Vagina (tissue), 2 donors: ENCODE data around the gene RNF187. TPM values are rescaled to one million over a fixed set of nuclear protein-coding genes. Genes with fewer than 3 reads are reported as not detected.

Experiments used
- DNase-seq, 2 donors: peaks; one replicate each; pipeline ENCODE4 v3.0.0-alpha.2; 2017; ENCODE audit errors: extremely low spot score in 2 of 2
- H3K27ac ChIP-seq: fragments of 200-600 bp; sonication (generic); one replicate; pipeline ENCODE4 v1.5.1; 2019
- H3K27me3 ChIP-seq: fragments of 200-600 bp; sonication (generic); one replicate; pipeline ENCODE4 v1.5.1; 2019
- H3K36me3 ChIP-seq, 2 donors: fragments of 200-600 bp; sonication (generic); one replicate each; pipeline ENCODE4 v1.5.1; 2017 to 2019
- H3K4me1 ChIP-seq: fragments of 200-600 bp; sonication (generic); one replicate; pipeline ENCODE4 v1.5.1; 2019
- H3K4me3 ChIP-seq, 2 donors: fragments of 200-600 bp; sonication (generic); 1 replicate in 1 of 2; 2 replicates in 1 of 2; pipeline ENCODE4 v1.5.1; 2016 to 2019
- H3K9me3 ChIP-seq: fragments of 200-600 bp; sonication (generic); one replicate; pipeline ENCODE4 v1.5.1; 2019
- CTCF ChIP-seq, 3 experiments: fragments of 450-650 bp in 2 of 3; fragments of 200-600 bp in 1 of 3; sonication (generic) in 1 of 3; IDR thresholded peaks; one replicate each; pipeline ENCODE4 v1.5.1; 2017 to 2019; ENCODE audit warnings: antibody characterized with exemption in 3 of 3, mild to moderate bottlenecking in 2 of 3, moderate library complexity in 2 of 3
- POLR2A ChIP-seq, 2 donors: fragments of 450-650 bp; IDR thresholded peaks; one replicate each; pipeline ENCODE4 v1.6.1; 2017; ENCODE audit warnings: antibody characterized with exemption in 2 of 2, mild to moderate bottlenecking in 2 of 2, moderate library complexity in 2 of 2
- POLR2AphosphoS5 ChIP-seq, 2 donors: sonication (generic); formaldehyde crosslinking; IDR thresholded peaks; one replicate each; pipeline ENCODE4 v1.9.0; 2017; ENCODE audit warnings: antibody characterized with exemption in 2 of 2, mild to moderate bottlenecking in 2 of 2, low read depth in 1 of 2; ENCODE audit not compliant: insufficient read depth in 1 of 2
- intact Hi-C: fragments of 100-400 bp; cut with DNase I; formaldehyde crosslinking; loops from one replicate; pipeline ENCODE4 v1.15.1; 2023
- microRNA-seq: library from miRNA; unstranded; fragments of <30 nt; microRNA quantifications from one replicate; pipeline ENCODE4, GENCODE V29; 2017; ENCODE audit warnings: borderline number of aligned reads, borderline replicate concordance
- small RNA-seq: library from RNA; depleted of rRNA; stranded (forward); fragments of <200 nt; gene quantifications from one replicate; pipeline ENCODE3, GENCODE V24; 2016
- total RNA-seq: library from RNA; depleted of rRNA; stranded (reverse); fragments of >200 nt; gene quantifications from one replicate; pipeline ENCODE4 v1.2.3, GENCODE V29; 2016

Gene RNF187
- total RNA-seq, 1 donor from 2014 or later, result 36.8 TPM

GRCh38 chr1:228543396-228543795 lies 56.2 kb downstream of the RNF187 start:
- DNase-seq, result no peak
- no peak for TF ChIP-seq POLR2AphosphoS5 (IDR thresholded peaks at IDR 0.05; ENCODE audit: insufficient read depth in 1 of 2, low read depth in 1 of 2)
- TF ChIP-seq CTCF (IDR thresholded peaks at IDR 0.05), result no peak
- no peak for TF ChIP-seq POLR2A (IDR thresholded peaks at IDR 0.05)
- Histone ChIP-seq H3K27ac (no peak overlapping the region), H3K36me3 (no peaks in the 10 kb centered on the region), H3K27me3 (no peaks in the 10 kb centered on the region), H3K4me3 (no peak overlapping the region), H3K4me1 (no peaks in the 10 kb centered on the region), H3K9me3 (no peaks in the 10 kb centered on the region)
- intact Hi-C loops, result no loop called here

- Histone ChIP-seq H3K27me3 (no peaks in the 10 kb centered on the region), H3K4me3 (no peak overlapping the region), H3K9me3 (no peaks in the 10 kb centered on the region), H3K4me1 (no peaks in the 10 kb centered on the region), H3K27ac (no peak overlapping the region), H3K36me3 (no peaks in the 10 kb centered on the region)
- intact Hi-C loops, result no loop called here
- no peak for DNase-seq
- no peak for TF ChIP-seq CTCF (IDR thresholded peaks at IDR 0.05)
- no peak for TF ChIP-seq POLR2AphosphoS5 (IDR thresholded peaks at IDR 0.05; ENCODE audit: insufficient read depth in 1 of 2, low read depth in 1 of 2)
- no peak for TF ChIP-seq POLR2A (IDR thresholded peaks at IDR 0.05)
These were observed 57.1 kb downstream of the RNF187 start for GRCh38 chr1:228544021-228544850.

- Histone ChIP-seq H3K9me3 (no peaks in the 10 kb centered on the region), H3K4me3 (no peak overlapping the region), H3K27me3 (no peaks in the 10 kb centered on the region), H3K36me3 (no peaks in the 10 kb centered on the region), H3K4me1 (no peaks in the 10 kb centered on the region), H3K27ac (no peak overlapping the region)
- TF ChIP-seq POLR2AphosphoS5 (IDR thresholded peaks at IDR 0.05; ENCODE audit: insufficient read depth in 1 of 2, low read depth in 1 of 2), result no peak
- no peak for TF ChIP-seq CTCF (IDR thresholded peaks at IDR 0.05)
- TF ChIP-seq POLR2A (IDR thresholded peaks at IDR 0.05), result no peak
- intact Hi-C loops, result no loop called here
- no peak for DNase-seq
These were observed 57.9 kb downstream of the RNF187 start for GRCh38 chr1:228544921-228545591.

Small RNA genes within 50 kb of the gene (microRNA-seq; reads per million reads assigned to microRNA genes)
- not detected for gene MIR4666A

Small RNA genes within 50 kb of the gene (small RNA-seq; reads per million reads assigned to genes)
- gene MIR4666A, result not detected

Other genes starting within 250 kb of the RNF187 start
- gene TRIM11, start 80.5 kb upstream of the RNF187 start, total RNA-seq, result 22.1 TPM
- gene TRIM17, start 70.5 kb upstream of the RNF187 start, total RNA-seq, result 1.2 TPM
- gene RHOU, start 248.1 kb downstream of the RNF187 start, total RNA-seq, result 10.8 TPM